ENCODE data around the gene VGLL3.

VGLL3 gene

DNA sequence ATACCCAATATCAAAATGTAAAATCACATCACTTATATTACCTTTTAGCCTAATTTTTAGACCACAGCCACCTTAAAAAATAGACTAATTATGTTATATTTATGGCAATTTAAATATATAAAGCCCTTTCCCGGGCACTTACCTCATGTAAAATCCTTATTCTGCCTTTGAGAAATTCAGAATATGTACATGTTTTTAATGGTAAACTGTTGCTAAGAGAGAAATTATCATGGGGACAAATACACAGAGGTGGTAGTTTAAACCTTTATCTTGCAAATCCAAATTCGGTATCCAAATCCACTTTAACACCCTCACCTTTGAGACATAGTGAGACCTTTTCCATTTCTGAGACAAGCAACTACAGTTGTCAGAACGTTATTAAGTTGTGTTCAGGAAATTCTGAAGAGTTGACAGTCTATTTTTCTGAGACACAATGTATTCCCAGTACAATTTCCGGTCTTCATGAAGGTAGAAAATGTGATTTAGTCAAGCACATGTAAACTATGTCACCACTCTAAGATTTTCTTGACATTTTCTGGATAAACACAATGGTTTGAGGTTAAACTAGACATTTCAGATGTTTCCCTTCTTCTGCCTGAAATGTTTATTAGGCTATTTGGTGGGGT is 10.6 kb upstream of the VGLL3 start:
- no peak for DNase-seq (ENCODE audit: low read depth)
- TF ChIP-seq, protein P1, sequence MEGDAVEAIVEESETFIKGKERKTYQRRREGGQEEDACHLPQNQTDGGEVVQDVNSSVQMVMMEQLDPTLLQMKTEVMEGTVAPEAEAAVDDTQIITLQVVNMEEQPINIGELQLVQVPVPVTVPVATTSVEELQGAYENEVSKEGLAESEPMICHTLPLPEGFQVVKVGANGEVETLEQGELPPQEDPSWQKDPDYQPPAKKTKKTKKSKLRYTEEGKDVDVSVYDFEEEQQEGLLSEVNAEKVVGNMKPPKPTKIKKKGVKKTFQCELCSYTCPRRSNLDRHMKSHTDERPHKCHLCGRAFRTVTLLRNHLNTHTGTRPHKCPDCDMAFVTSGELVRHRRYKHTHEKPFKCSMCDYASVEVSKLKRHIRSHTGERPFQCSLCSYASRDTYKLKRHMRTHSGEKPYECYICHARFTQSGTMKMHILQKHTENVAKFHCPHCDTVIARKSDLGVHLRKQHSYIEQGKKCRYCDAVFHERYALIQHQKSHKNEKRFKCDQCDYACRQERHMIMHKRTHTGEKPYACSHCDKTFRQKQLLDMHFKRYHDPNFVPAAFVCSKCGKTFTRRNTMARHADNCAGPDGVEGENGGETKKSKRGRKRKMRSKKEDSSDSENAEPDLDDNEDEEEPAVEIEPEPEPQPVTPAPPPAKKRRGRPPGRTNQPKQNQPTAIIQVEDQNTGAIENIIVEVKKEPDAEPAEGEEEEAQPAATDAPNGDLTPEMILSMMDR (IDR thresholded peaks at IDR 0.05; ENCODE audit: low read depth, low read length) = no peak
- no peak for TF ChIP-seq MYC (IDR thresholded peaks at IDR 0.05; ENCODE audit: low read depth, low read length)
- TF ChIP-seq POLR2A (IDR thresholded peaks at IDR 0.05; ENCODE audit: extremely low read depth, insufficient read length) = no peak
- TF ChIP-seq, protein P2, sequence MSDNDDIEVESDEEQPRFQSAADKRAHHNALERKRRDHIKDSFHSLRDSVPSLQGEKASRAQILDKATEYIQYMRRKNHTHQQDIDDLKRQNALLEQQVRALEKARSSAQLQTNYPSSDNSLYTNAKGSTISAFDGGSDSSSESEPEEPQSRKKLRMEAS (IDR thresholded peaks at IDR 0.05; ENCODE audit: low read depth, low read length) = no peak
- no peak overlapping the region for H3K4me3 ChIP-seq (ENCODE audit: low read depth, low read length)

GRCh38 chr3:87000940-87001339 is 10.0 kb upstream of the VGLL3 start:
- TF ChIP-seq, protein P2 (IDR thresholded peaks at IDR 0.05; ENCODE audit: low read depth, low read length) = no peak
- TF ChIP-seq POLR2A (IDR thresholded peaks at IDR 0.05; ENCODE audit: extremely low read depth, insufficient read length) (no peak), MYC (IDR thresholded peaks at IDR 0.05; ENCODE audit: low read depth, low read length) (no peak)
- TF ChIP-seq, protein P1 (IDR thresholded peaks at IDR 0.05; ENCODE audit: low read depth, low read length) = no peak

GRCh38 chr3:86998569-86998968 is 7.6 kb upstream of the VGLL3 start:
- TF ChIP-seq, protein P2 (IDR thresholded peaks at IDR 0.05; ENCODE audit: low read depth, low read length) = no peak
- TF ChIP-seq, protein P1 (IDR thresholded peaks at IDR 0.05; ENCODE audit: low read depth, low read length) = no peak
- TF ChIP-seq POLR2A (IDR thresholded peaks at IDR 0.05; ENCODE audit: extremely low read depth, insufficient read length) (no peak), MYC (IDR thresholded peaks at IDR 0.05; ENCODE audit: low read depth, low read length) (no peak)
- H3K4me3 ChIP-seq (ENCODE audit: low read depth, low read length) = no peak overlapping the region
- DNase-seq (ENCODE audit: low read depth) = no peak

More at GRCh38 chr3:87000940-87001339, 10.0 kb upstream of the VGLL3 start:
- H3K4me3 ChIP-seq (ENCODE audit: low read depth, low read length) = no peak overlapping the region
- DNase-seq (ENCODE audit: low read depth) = no peak

DNA sequence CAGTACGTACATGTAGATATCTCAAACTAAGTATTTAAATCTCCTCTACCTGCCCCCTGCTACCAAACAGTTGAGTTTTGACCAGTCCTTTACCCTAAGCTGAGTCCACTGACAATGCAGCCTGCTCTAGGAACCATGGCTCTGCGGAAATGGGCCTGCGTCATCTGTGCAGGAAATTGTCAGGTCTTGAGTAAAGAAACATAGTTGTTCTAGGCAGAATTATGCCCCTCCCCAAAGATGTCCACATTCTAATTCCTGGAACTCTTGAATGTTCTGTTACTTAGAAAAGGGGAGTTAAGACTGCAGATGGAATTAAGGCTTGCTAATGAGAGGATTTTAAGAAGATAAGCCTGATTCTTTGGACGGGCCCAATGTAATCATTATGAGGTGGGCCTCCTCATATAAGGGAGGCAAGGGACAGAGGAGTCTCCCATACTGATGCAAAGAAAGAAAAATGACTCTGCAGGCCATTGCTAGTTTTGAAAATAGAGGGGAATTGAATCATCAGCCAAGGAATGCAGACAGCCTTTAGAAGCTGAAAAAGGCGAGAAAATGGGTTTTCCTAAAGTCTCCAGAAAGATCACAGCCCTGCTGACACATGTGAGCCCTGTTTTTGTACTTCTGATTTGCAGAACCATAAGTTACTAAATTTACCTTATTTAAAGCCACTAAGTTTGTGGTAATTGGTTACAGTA is 5.5 kb upstream of the VGLL3 start:
- H3K4me3 ChIP-seq (ENCODE audit: low read depth, low read length) = no peak overlapping the region
- no peak for DNase-seq (ENCODE audit: low read depth)
- TF ChIP-seq, protein P1 (IDR thresholded peaks at IDR 0.05; ENCODE audit: low read depth, low read length) = no peak
- TF ChIP-seq, protein P2 (IDR thresholded peaks at IDR 0.05; ENCODE audit: low read depth, low read length) = no peak
- TF ChIP-seq POLR2A (IDR thresholded peaks at IDR 0.05; ENCODE audit: extremely low read depth, insufficient read length) (no peak), MYC (IDR thresholded peaks at IDR 0.05; ENCODE audit: low read depth, low read length) (no peak)

DNA sequence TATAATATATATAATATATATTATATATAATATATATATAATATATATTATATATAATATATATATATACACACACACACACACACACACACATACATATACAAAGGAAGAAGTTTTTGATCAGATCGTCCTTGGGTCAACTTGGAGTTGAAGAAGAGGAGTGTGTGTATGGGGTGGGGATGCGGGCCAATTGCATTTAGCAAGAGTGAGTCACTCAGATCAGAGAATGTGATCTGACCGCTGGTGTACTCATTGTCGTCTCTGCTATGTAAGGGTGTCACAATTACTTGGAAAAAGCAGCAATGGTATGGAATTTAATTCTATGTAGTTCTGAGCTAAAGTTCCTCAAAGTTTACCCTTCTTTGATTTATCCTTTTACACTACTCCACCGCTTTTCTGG is 4.6 kb upstream of the VGLL3 start:
- TF ChIP-seq POLR2A (IDR thresholded peaks at IDR 0.05; ENCODE audit: extremely low read depth, insufficient read length) = no peak
- TF ChIP-seq MYC (IDR thresholded peaks at IDR 0.05; ENCODE audit: low read depth, low read length) = no peak
- DNase-seq (ENCODE audit: low read depth) = no peak
- H3K4me3 ChIP-seq (ENCODE audit: low read depth, low read length) = no peak overlapping the region

GRCh38 chr3:86993704-86994103 is 2.8 kb upstream of the VGLL3 start:
- no peak overlapping the region for H3K4me3 ChIP-seq (ENCODE audit: low read depth, low read length)
- DNase-seq (ENCODE audit: low read depth) = no peak
- TF ChIP-seq, protein P1 (IDR thresholded peaks at IDR 0.05; ENCODE audit: low read depth, low read length) = no peak
- TF ChIP-seq POLR2A (IDR thresholded peaks at IDR 0.05; ENCODE audit: extremely low read depth, insufficient read length) (no peak), MYC (IDR thresholded peaks at IDR 0.05; ENCODE audit: low read depth, low read length) (no peak)
- TF ChIP-seq, protein P2 (IDR thresholded peaks at IDR 0.05; ENCODE audit: low read depth, low read length) = no peak
